ENCODE measurements around the gene ZNF358.

ZNF358 gene

GRCh38 chr19:7515645-7516151 lies at the start of gene ZNF358:
Gene ZNF358, plus strand, starts transcription at chr19:7516103. Its CDS starts 3,140 bp downstream, at chr19:7519243.
- DNase-seq, result peak; percentile 53

DNA sequence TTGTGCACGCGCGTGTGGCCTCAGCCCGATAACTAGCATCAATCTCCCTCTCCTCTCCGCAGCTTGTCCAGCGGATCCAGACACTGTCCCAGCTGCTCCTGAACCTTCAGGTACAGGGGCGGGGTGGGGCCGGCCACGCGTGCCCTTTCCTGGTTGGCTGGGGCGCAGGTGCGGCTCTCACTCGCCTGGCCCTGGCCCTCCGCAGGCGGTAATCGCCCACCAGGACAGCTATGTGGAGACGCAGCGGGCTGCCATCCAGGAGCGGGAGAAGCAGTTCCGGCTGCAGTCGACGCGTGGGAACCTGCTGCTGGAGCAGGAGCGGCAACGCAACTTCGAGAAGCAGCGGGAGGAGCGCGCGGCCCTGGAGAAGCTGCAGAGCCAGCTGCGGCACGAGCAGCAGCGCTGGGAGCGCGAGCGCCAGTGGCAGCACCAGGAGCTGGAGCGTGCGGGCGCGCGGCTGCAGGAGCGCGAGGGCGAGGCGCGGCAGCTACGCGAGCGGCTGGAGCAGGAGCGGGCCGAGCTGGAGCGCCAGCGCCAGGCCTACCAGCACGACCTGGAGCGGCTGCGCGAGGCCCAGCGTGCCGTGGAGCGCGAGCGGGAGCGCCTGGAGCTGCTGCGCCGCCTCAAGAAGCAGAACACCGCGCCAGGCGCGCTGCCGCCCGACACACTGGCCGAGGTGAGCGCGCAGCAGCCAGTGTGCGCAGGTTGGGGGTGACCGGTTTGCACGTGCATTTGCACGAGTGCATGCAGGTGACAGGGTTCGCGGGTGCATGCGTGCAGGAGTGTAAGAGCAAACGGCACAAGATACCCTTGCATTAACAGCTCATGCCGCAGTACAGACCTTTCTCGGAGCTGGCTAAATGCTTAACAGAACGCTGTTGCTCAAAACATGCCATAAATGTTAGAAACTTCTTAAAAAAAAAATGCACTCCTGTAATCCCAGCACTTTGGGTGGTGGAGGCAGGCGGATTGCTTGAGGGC lies 48.6 kb upstream of the ZNF358 start:
- DNase-seq, result no peak

DNA sequence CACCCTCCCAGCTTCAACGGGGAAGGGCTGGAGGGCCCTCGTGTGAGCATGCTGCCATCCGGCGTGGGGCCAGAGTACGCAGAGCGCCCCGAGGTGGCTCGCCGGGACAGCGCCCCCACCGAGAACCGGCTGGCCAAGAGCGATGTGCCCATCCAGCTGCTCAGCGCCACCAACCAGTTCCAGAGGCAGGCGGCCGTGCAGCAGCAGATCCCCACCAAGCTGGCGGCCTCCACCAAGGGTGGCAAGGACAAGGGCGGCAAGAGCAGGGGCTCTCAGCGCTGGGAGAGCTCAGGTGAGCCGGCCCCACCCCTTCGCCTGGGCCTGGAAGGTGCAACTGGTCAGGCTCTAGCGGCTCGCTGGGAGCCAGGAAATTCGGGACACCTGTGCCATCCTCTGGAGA lies 47.1 kb upstream of the ZNF358 start:
- no peak for DNase-seq

- DNase-seq, result no peak
These were observed 46.1 kb upstream of the ZNF358 start for GRCh38 chr19:7469669-7470285.

- no peak for DNase-seq
These were observed 45.2 kb upstream of the ZNF358 start for GRCh38 chr19:7470540-7471305.

DNA sequence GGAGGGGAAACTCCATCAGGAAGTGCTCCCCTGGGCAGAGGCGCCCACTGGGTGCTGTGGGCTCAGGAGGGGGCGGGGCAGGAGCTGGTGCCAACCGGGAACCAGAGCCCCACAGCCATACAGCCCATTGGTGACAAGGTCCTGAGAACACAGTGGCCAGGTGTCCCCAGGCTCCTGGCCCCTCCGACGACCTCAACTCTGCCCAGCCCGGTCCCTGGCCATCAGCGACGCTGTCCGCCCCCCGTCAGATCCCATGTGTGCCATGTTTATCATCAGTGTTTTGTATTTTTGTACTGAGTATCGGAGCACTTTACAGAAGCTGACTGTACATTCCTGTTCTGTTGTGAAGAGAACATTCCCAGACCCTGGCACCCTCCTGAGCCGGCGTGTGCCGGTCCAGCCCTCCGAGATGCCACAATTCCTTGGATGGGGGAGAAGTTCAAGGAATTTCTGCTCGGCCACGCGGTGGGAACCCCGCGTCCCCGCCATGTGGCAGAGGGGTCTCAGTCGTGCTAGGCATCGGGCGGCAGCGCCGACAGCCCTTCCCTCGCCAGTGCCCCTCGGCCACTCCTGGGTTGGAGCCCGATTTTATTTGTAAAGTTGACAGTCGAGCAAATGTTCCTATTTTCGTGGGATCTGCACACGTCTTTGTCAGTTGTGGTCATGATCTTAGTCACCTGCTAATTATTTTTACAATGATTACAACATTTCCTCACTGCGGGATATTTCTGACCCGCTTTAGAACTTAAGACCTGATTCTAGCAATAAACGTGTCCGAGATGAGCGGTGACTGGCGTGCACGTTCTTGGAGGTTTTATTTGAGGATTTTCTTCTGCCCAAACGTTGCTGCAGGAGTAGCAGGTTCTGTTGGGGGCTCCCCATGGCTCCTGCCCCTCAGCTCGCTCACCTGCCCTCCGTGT lies 43.9 kb upstream of the ZNF358 start:
- DNase-seq, result no peak

DNA sequence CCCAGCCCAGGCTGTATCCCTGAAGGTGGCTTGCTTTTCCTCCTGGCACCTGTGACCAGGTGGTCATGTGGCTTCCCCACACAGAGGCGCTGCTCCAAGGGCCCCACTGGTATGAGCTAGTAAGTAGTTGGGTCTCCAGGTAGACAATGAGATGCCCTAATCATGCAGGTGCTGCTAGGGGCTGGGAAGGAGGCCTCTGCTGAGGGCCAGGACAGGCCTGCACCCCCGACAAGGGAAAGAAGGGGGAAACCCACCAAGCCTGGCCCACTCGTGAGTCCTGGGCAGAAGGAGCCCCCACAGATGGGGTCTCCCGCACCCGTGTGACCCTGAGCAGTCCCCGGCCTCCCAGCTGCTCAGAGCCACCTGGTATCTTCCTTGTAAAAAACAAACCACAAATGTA lies 40.2 kb upstream of the ZNF358 start:
- DNase-seq, result no peak

- no peak for DNase-seq
These were observed 39.7 kb upstream of the ZNF358 start for GRCh38 chr19:7476241-7476640.

GRCh38 chr19:7476777-7477494 lies 39.0 kb upstream of the ZNF358 start:
- no peak for DNase-seq

DNA sequence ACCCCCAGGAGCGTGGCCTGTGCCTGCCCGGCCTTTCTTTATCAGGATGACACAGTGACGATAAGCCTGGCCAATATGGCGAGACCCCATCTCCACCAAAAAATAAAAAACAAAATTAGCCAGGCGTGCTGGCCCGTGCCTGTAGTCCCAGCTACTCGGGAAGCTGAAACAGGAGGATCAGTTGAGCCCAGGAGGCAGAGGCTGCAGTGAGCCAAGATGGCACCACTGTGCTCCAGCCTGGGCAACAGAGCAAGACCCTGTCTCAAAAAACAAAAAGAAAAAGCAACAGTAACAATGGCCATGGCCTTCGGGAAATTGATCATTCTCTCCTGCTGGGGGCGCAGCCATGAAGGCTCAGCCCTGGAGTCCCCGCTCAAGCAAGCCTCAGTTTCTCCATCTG lies 38.1 kb upstream of the ZNF358 start:
- DNase-seq, result no peak

DNA sequence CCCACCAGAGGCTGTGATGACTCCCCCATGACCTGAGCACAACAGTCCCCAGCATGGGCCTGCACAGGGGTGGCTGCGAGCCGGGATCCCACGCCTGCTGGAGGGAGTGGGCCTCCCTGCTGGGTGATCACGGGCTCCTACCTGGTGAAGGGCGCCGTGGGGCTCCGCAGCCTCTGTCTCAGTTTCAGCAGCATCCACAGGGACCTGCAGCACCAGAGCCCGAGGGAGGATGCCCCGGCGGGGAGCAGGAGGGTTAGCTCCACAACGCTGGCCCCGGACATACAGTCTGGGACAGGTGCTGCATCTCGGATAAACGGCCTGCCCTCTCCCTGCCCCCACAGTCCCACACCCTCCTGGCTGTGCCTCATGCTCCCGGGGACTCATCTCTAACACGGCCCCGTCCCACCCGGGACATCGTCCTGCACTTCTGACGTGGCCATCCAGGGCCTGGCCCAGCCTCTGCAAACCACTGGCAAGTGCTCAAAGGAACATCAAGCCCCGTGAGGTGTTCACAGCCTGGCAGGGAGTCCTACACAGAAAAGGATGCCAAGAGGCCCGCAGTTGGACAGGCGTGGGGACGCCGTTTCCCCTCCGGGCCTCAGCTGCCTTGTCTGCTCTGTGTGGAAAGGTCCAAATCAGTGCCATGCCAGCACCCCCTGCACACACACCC lies 37.6 kb upstream of the ZNF358 start:
- no peak for DNase-seq

DNA sequence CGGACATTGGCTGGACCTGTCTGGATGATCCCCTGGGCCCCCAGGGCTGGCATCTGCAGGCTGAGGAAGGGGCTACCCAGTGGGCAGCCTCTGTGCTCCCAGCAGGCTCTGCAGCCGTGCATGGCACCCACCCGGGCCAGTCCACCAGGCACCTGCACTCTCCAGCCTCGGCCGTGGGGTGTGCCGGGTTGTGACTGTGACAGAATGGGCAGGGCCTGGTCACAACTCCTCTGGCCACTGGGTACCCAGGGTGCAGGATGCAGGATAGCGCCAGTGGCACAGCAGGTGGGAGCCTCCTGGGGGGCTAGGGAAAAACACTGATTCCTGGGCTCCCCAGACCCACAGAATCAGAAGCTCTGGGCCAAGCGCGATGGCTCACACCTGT lies 37.1 kb upstream of the ZNF358 start:
- DNase-seq, result no peak

DNA sequence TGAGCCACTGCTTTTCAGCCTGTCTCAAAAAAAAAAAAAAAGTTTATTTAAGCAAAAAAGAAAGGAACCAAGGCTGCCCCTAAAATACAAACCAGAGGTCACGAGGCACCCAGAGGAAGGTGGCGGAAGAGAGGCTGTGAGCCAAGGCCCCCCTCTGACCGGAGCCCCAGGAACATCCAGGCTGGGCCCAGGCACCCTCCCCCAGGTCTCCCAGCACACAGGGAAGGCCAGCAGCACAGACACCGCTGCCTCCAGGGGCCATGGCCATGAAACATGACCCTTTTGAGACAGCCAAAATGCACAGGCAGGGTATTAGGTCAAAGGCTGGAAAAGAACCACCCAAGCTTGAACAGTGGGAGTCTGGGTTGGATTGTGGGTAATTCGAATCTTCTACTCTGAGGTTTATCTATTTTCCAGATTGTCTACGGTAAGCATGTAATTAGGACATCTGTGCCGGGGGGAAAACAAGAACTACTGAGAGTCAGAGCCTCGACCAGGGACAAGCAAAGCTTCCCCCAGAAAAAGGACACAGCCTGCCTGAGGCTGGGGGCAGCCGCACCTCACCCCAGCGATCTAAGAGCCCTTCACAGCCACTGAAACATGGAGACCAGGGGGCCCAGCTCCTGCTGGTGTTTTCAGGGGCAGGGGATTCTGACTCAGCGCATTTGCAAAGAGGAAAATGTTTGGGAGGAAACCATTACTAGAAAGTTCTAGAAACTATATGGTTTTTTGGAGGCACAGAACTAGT lies 35.5 kb upstream of the ZNF358 start:
- no peak for DNase-seq

- no peak for DNase-seq
These were observed 35.0 kb upstream of the ZNF358 start for GRCh38 chr19:7480970-7481255.

DNA sequence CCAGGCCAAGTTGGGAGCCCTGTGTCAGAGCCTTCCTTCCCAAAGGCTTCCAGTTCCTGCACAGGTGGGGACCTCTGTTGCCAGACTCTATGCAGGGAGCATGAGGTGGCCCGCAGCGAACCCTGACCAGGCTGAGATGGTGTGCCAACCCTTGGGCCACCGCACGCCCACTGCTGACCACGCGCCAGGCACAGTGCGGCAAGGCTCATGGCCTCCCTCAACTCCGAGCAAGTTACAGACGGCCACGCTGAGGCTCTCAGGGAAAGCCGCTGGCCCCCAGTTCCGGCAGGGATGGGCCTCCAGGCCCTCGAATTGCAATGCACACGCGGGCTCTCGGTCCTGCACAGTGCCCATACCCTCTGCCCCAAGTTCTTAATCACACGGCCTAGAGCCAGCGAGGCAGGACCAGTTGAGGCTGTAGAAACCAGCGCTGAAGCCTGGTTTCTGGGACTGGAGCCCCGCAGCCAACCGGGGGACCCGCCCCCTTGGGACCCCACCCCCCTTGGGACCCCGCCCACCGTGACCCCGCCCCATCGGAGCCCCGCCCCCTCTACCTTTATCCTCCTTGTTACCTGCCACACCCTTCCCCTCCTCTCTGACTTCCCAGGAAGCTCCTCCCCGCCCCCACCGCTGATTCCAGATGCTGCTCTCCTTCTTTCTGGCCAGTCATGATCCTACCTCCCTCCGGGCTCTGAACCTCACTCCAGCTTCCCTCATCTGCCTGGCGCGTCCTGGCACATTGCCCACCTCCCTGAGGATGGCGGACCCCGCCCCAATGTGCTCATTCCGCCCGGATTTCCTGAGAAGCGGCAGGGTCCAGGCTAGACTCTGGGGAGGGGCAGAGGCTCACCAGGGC lies 33.1 kb upstream of the ZNF358 start:
- no peak for DNase-seq

GRCh38 chr19:7483720-7484201 lies 32.1 kb upstream of the ZNF358 start:
- no peak for DNase-seq

- no peak for DNase-seq
These were observed 29.0 kb upstream of the ZNF358 start for GRCh38 chr19:7486923-7487322.

DNA sequence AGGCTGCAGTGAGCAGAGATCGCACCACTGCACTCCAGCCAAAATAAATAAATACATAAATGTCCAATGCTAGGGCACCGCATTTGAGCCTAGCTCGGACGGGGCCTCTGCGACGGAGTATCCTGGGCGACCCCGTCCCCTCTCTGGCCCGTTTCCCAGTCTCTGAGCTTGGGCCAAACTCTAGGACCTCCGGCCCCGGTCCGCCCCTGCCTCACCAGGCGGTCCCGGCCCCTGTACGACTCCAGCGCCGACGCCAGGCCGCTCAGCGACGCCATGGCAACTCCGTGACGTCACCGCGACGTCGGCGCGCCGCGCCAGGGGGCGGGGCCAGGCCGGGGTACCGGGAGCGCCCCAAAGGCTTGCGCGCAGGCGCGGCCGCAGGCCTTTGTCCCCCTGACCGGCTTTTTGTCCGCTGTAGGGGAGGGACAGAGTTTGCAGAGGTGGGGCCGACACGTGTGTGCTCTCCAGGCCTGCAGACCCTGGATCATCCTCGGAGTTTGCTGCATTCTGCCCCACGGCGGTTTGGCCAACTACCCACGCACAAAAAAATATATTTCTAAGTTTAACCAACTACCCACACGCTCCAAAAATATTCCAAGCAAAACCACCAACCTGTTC lies 27.1 kb upstream of the ZNF358 start, which contains the start of gene PEX11G:
TSS of gene PEX11G (minus strand) at position 300 of the 618 bp plus-strand sequence. CDS start at position 275, 25 bp downstream.
- DNase-seq, result peak; percentile 90

Data from CD4-positive, alpha-beta T cell treated with Interleukin-6 for 4 hours (primary cell).